Epithelial cell of prostate (primary cell): Measurements from ENCODE around the gene ADGRF1.
"Not testable (repeated sequence)": the region's sequence is repeated elsewhere in the genome, so short reads cannot be mapped to it uniquely, and the experiment has no call there.

ENCODE experiments used
- DNase-seq: peaks from one replicate; pipeline ENCODE4 v3.0.0-alpha.2; 2011; ENCODE audit warnings: low read depth, low spot score
- H3K27ac ChIP-seq: fragments of 450-650 bp; 2 replicates; pipeline ENCODE4 v1.5.1; 2017; ENCODE audit warnings: mild to moderate bottlenecking

Gene ADGRF1

DNA sequence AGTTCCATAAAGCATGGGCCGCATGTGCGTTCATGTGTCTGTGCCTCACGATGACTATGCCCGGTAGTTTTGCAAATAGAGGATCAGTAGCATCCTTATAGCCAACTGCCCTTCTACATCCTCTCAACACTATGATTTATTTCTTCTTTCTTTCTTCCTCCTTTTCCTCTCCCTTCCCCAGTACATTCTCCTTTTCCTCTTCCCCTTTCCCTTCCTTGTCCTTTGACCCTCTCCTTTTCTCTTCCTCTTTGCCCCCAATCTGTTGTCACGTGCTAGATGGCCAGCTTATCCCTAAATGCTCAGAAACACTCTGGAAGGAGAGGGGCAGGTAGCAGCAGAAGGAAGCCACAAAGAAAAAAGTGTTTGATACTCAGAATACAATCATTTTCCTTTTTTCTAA is 20.2 kb upstream of the ADGRF1 start:
- peak overlapping the region; percentile 83 for H3K27ac ChIP-seq

DNA sequence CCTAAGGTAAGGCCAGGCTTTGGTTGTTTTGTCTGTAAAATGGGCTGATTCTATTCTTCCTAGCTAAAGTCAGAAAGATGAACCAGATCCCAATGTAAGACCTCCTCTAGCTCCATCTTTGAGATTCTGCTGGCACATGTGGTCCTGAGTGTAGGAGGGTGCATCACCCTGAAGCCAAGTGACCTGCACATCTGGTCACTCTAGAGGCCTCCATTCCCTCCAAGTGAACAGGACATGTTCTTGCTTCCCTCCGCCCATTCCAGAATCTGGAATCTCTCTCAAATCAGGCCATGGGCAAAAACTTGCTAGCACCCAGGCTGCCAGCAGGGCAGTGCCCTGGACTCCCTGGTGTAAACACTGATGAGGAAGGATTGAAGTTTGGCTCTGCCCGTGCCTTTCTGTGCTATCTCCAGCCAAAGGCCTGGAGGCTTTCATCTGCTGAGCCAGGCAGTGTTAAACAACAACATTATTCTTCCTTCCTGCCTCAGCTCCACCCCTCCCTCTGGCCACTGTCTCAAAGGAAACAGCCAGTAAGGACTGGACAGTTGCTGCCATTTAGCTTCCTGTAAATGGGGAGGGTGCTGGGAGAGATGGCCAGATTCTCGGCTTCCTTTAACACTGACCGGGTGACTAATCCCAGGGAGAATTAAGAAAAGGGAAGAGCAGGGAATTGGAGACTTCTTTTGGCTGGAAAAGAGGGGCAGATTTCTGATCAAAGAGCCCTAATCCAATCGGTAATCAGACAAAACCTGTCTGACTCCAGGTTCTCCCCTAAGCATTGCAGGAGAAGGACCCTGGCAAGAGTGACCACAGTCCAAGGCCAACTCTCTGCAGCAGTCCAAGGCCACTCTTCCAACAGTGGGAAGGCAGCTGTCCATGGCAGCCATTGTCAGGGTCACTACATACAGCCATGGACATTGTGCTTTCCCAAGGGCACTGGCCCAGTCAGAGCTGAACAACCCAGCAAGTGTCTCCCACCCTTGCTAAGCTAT is 19.5 kb upstream of the ADGRF1 start:
- no peak for DNase-seq
- peak overlapping the region; percentile 83 for H3K27ac ChIP-seq

More for the DNA sequence above, 20.2 kb upstream of the ADGRF1 start:
- no peak for DNase-seq

DNA sequence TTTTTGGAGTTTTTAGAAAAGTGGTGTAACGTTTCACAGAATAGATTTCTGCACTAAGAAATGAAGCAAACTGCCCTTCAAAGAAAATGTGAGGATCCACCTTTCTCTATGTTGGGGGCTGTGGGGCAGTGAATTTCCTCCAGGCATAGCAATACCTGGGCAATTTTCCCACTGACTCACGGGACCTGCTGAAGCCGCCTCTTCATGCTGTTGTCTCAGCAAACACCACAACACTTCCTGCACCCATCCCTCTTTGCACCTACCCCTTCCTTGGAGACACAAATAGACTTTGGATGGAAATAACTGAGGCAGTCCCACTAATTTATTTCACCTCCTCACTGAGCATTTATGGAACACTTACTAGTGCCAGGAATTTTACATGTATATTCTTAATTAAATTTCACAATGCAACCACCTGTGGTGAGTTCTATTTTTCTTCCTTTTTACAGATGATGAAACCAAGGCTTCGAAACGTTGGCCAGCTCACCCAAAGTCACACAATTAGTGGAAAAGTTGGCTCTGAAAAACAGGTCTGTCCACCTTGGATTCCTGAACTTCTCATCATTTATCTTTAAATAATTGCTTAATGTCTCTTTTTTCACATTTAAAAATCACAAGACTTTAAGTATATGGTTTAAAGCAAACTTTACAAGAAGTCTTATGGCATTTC is 17.2 kb upstream of the ADGRF1 start:
- peak overlapping the region; percentile 83 for H3K27ac ChIP-seq
- DNase-seq: no peak

DNA sequence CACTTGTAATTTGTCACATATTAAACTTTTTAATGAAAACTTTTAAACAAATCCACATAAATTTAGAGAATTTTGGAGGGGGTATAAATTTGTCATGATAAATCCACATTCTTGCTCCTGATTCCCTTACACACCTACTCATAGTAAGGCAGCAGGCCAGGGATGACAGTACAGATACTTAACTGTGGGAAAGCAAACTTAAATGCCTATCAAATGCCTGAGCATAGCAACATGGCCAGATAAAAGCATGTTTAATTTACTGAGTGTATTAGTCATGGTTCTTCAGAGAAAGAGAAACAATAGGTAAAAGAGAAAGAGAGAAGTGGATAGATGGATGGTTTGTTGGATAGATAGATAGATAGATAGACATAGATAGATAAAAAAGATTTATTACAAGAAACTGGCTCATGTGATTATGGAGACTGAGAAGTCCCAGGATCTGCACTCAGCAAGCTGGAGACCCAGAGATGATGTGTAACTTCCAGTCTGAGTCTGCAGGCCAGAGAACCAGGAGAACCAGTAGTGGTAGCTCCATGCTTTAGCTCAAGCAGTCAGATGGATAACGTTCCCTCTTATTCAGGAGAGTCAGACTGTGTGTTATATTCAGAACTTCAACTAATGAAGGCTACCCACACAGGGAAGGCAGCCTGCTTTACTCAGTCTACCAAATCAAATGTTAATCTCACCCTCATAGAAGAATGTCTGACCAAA is 15.9 kb upstream of the ADGRF1 start:
- peak; percentile 77 for DNase-seq
- H3K27ac ChIP-seq: peak overlapping the region; percentile 83

GRCh38 chr6:47056832-47057231 is 14.7 kb upstream of the ADGRF1 start:
- H3K27ac ChIP-seq: peak overlapping the region; percentile 83
- DNase-seq: no peak

DNA sequence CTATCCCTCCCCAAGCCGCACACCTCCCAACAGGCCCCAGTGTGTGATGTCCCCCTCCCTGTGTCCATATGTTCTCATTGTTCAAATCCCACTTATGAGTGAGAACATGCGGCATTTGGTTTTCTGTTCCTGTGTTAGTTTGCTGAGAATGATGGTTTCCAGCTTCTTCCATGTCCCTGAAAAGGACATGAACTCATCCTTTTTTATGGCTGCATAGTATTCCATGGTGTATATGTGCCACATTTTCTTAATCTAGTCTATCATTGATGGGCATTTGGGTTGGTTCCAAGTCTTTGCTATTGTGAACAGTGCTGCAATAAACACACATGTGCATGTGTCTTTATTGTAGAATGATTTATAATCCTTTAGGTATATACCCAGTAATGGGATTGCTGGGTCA is 12.2 kb upstream of the ADGRF1 start:
- H3K27ac ChIP-seq, DNase-seq: not testable (repeated sequence)

GRCh38 chr6:47048638-47049037 is 6.5 kb upstream of the ADGRF1 start:
- no peak for DNase-seq
- H3K27ac ChIP-seq: no peak overlapping the region

DNA sequence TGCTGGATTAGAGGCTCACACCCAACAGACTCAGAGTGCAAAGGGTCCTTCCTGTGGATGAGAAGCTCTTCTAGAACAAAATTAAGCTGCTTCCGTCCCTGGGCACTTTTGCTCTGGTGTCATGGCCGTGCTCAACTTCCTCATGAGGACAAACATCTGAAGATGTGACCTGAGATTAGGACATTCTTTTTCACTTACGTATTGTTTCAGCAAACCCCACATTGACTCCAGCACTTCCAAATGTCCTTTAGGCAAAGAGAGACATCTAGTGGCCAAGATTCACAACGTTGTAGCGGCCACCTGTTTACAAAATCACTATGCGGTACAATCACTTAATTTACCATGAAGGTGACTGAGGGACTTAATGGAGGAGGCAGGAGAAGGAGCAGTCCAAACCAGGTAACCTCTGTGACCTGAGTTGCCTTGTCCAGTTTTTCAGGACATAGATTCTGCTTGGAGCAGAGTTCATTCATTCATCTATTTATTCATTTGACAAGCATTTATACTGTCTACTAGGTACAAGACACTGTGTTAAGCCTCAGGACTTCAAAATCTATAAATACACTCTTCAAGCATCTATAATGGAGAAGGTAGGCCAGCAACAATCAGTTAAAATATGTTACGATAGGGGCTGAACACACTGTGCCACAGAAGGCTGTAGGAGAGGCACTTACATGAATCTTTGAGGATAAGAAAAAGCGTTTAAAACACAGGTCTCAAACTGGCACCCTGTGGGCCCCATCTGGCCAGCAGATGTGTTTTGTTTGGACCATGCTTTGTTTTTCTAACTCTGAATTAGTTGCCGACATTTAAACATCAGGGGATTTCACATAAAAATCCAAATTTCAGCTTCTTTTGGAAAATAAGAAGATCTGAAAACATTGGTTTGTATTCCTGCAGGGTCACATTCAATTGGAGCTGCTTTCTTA is 5.6 kb upstream of the ADGRF1 start:
- no peak for DNase-seq
- H3K27ac ChIP-seq: peak overlapping the region; percentile 98

GRCh38 chr6:47047097-47047478 is 5.0 kb upstream of the ADGRF1 start:
- DNase-seq: no peak
- H3K27ac ChIP-seq: peak overlapping the region; percentile 98

- peak overlapping the region; percentile 98 for H3K27ac ChIP-seq
- peak; percentile 88 for DNase-seq
Observed at GRCh38 chr6:47044397-47044796, 2.3 kb upstream of the ADGRF1 start.

DNA sequence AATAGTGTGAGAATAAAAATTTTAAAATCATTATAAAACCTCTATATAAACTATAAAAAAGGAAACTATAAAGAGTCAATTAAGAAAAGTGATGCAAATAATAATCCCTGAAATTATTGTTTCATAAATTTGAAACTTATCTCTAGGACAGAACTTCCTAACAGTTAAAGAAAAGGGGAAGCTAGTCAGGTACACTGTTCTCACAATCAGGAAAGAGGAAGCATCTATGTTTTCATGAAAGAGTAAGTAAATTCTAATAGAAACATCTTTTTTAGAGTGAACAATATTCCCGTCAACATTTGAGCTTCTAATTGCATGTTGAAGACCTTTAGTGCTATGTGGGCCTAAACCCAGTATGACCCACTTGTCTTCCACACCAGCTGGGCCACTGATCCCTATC is 1.2 kb upstream of the ADGRF1 start:
- no peak for DNase-seq
- H3K27ac ChIP-seq: peak overlapping the region; percentile 98

DNA sequence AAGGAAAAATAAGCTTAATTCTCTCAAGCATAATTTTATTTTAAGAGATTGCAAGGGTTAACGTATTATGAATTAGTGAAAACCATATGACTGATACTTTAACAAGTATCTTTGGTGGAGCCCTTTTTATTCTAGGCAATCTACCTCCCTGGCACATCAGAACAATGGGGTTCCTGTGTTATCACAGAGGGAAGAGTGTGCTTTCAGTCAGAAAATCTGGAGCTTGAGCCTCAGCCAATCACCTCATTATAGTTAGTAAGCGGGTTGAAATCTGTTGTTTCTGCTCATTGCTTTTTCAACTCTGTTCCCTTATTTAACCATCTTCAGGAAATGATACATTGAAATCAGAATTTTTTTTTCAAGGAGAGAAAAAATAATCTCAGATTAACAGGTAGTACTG is 391 bp downstream of the ADGRF1 start:
- peak overlapping the region; percentile 98 for H3K27ac ChIP-seq
- no peak for DNase-seq

DNA sequence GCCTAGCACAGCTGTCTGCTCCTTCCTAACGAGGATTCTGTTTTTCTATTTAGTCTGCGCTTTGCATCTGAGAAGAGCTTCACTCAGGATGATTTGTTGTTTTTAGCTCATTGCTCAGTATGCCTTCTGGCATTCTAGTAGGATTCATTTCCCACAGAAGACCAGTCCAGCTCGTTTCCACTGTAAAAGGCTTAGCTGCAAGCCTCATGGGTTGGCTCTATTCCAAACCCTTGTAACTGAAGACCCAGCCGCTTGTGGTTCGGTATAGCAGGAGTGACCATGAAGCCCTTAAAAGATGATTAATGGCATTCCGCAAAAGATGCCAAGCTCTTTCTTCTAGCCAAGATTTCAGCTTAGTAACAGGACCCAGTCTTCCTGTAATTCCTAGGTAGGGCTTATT is 7.2 kb downstream of the ADGRF1 start:
- H3K27ac ChIP-seq: peak overlapping the region; percentile 69
- DNase-seq: peak; percentile 97

GRCh38 chr6:47034421-47034820 is 7.7 kb downstream of the ADGRF1 start:
- DNase-seq: no peak

GRCh38 chr6:47032974-47033765 is 9.0 kb downstream of the ADGRF1 start:
- H3K27ac ChIP-seq: no peak overlapping the region
- no peak for DNase-seq

More at GRCh38 chr6:47034421-47034820, 7.7 kb downstream of the ADGRF1 start:
- peak overlapping the region; percentile 69 for H3K27ac ChIP-seq

DNA sequence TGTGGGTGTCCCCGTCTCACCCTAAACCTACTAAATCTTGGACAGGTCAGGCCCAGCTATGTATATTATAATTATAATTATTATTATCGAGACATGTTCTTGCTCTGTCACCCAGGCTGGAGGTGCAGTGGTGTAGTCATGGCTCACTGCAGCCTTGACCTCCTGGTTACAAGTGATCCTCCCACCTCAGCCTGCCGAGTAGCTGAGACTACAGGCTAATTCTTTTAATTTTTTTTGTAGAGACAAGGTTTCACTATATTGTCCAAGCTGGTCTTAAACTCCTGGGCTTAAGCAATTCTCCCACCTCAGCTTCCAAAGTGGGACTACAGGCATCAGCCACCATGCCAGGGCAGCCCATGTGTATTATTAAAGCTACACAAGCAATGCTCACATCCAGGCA is 10.5 kb downstream of the ADGRF1 start:
- no peak overlapping the region for H3K27ac ChIP-seq
- DNase-seq: no peak

- no peak overlapping the region for H3K27ac ChIP-seq
- DNase-seq: no peak
Observed at GRCh38 chr6:47029865-47030561, 12.1 kb downstream of the ADGRF1 start.

DNA sequence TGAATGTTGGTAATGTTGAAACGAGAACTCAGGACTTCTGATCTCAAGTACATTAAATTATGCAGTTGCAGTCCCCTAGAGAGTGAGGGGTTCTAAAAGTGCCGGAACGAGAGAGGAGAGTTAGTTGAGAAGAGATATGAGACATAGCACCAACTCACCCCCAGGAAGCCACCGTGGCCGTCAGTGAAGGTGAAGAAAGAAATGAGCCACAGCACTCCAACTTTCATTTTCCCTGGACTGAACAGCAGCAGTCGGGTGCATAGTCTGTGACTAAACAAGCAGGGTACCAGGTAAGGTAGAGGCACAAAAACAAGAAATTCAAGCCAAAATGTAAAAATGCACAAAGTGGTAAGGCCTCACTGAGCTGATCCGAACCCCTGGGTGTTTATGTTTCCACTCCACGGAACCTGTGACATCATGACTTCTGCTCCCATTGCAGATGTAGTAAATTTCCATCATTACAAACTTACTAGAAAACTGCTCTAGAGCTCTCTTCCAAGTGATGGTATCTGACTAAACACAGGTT is 13.2 kb downstream of the ADGRF1 start:
- H3K27ac ChIP-seq: no peak overlapping the region

More for the DNA sequence above, 13.2 kb downstream of the ADGRF1 start:
- no peak for DNase-seq
